ENCODE measurements around the gene LHFPL3. TPM values are rescaled to one million over a fixed set of nuclear protein-coding genes. Genes with fewer than 3 reads are reported as not detected.
"Not testable (repeated sequence)": the region's sequence is repeated elsewhere in the genome, so short reads cannot be mapped to it uniquely, and the experiment has no call there.

The LHFPL3 gene
- polyA plus RNA-seq, 6 donors from 2014 or later = not detected

GRCh38 chr7:104927055-104927454, 598.7 kb downstream of the LHFPL3 start:
- H3K27ac Mint-ChIP-seq = peak overlapping the region in 2 of 6 donors; percentile 56 to 82
- no peaks in the 10 kb centered on the region for H3K27me3 Mint-ChIP-seq
- H3K4me1 Mint-ChIP-seq = peaks cover 16 to 36% (median 22%) of the 10 kb centered on the region in 3 donors
- ATAC-seq (ENCODE audit: low read depth in 2 of 2) (no peak), DNase-seq (no peak)
- H3K4me3 Mint-ChIP-seq = no peak overlapping the region
- no peaks in the 10 kb centered on the region for H3K9me3 Mint-ChIP-seq
- no peaks in the 10 kb centered on the region for H3K36me3 Mint-ChIP-seq

DNA sequence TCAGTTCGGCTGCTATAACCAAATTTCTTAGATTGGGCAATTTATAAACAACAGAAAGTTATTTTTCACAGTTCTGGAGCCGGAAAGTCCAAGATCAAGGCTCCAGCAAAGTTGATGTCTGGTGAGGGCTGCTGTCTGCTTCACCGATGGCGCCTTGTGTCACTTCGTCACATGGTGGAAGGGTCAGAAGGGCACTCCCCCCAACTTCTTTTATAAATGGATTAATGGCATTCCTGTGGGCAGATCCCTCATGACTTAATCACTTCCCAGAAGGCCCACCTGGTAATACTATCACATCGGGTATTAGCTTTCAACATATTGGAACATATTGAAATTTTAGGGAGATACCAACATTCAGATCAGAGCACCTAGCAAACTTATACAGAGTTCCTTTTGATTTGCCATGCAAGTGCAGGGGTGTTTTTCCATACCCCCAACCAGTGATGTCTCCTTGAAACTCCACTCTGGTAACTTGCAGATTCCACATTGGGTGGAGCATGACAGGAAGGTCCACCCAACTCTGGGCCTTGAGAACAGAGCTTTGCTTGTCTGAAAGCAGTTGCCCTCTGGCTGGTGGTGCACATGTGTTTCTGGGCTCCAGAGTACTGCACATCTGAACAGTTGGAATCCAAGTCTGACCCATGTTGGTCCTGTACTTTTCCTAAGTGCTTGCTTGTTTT, 600.5 kb downstream of the LHFPL3 start:
- Mint-ChIP-seq H3K36me3 (no peaks in the 10 kb centered on the region), H3K27ac (peak overlapping the region in 4 of 6 donors; percentile 12 to 95 (median 54)), H3K9me3 (no peaks in the 10 kb centered on the region), H3K4me1 (peaks cover 32 to 45% (median 35%) of the 10 kb centered on the region in 3 donors), H3K27me3 (no peaks in the 10 kb centered on the region), H3K4me3 (no peak overlapping the region)
- DNase-seq (no peak), ATAC-seq (ENCODE audit: low read depth in 2 of 2) (no peak)

GRCh38 chr7:104929921-104930320, 601.5 kb downstream of the LHFPL3 start:
- Mint-ChIP-seq H3K4me3 (peak overlapping the region in 1 of 8 donors; percentile 4), H3K9me3 (no peaks in the 10 kb centered on the region), H3K36me3 (no peaks in the 10 kb centered on the region), H3K4me1 (peaks cover 41 to 55% (median 45%) of the 10 kb centered on the region in 3 donors), H3K27me3 (no peaks in the 10 kb centered on the region), H3K27ac (peak overlapping the region; percentile 47 to 93 (median 76))
- DNase-seq (no peak), ATAC-seq (ENCODE audit: low read depth in 2 of 2) (no peak)

DNA sequence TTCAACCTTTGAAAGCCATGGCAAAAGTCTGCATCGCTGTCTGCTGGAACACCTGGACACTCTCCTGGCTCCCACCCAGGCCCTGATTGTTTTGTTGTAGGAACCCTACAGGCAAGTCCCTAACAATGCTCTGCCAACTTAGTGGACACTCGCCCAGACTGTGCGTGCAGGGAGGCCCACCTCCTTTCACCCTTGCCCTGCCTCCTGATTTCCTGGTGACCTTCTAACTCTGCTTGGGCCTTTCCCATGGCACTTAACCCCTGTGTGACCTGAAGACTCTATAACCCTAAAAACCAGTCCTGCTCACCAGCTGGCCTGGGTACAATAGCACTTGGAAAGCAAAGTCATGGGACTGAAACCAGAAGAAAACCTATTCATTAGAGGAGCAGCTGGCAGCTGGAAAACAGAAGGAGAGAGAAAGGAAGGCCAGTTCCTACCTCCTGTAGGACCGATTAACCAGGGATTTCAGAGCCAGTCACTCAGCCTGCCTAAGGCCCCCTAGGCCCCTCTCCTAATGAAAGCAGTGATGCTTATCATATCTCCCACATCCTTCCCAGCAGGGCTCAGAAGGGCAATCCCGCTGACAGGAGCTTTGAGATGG, 602.9 kb downstream of the LHFPL3 start:
- Mint-ChIP-seq H3K4me3 (peak overlapping the region in 5 of 8 donors; percentile 36 to 53 (median 47)), H3K9me3 (no peaks in the 10 kb centered on the region), H3K36me3 (no peaks in the 10 kb centered on the region), H3K4me1 (peaks cover 48 to 65% (median 57%) of the 10 kb centered on the region in 3 donors), H3K27me3 (no peaks in the 10 kb centered on the region), H3K27ac (peak overlapping the region; percentile 93 to 97 (median 96))
- ATAC-seq (ENCODE audit: low read depth in 2 of 2) (no peak), DNase-seq (no peak)

DNA sequence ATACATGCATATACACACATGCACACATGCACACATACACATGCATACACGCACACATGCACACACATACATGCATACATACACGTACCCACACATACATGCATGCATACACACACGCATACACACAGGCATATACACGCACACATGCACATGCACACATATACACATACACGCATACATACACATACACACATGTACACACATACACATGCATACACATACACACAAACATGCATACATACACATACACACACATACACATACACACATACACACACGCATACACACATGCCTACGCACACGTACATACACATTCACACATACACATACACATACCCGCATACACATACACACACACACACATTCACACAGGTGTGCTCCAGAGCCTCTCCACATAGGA, 604.6 kb downstream of the LHFPL3 start:
- DNase-seq = no peak
- no peaks in the 10 kb centered on the region for H3K36me3 Mint-ChIP-seq
- peak; percentile 13 for ATAC-seq (ENCODE audit: low read depth in 2 of 2)
- H3K27me3 Mint-ChIP-seq = no peaks in the 10 kb centered on the region
- peaks cover 55 to 70% (median 64%) of the 10 kb centered on the region in 3 donors for H3K4me1 Mint-ChIP-seq
- H3K27ac Mint-ChIP-seq = peak overlapping the region; percentile 85 to 99 (median 96)
- H3K4me3 Mint-ChIP-seq = peak overlapping the region; percentile 40 to 85 (median 72)
- no peaks in the 10 kb centered on the region for H3K9me3 Mint-ChIP-seq

DNA sequence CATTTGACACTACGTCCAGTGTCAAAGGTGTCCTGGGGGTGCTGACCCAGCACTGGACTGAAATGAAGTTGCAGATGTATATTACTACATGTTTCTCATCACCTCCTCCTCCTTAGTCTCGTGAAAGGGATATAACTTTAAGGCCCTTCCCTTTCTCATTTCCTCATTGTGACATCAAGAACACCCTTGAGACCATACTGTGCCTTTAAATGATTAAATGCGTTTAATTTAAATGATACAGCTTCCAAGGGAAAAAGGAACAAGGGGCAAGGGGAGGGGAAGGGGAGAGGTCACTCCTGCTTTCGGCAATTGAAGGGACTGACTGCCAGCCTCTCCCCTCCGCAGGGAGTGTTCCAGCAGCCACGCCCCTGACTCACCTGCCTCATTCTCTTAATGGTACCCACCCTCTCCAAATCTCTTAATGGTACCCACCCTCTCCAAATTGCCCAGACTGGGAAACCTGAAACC, 605.2 kb downstream of the LHFPL3 start:
- H3K4me1 Mint-ChIP-seq = peaks cover 53 to 67% (median 66%) of the 10 kb centered on the region in 3 donors
- peak overlapping the region; percentile 40 to 85 (median 72) for H3K4me3 Mint-ChIP-seq
- peak overlapping the region; percentile 85 to 99 (median 94) for H3K27ac Mint-ChIP-seq
- DNase-seq = peak; percentile 66
- no peaks in the 10 kb centered on the region for H3K27me3 Mint-ChIP-seq
- no peaks in the 10 kb centered on the region for H3K36me3 Mint-ChIP-seq
- ATAC-seq (ENCODE audit: low read depth in 2 of 2) = peak; percentile 83 to 85
- H3K9me3 Mint-ChIP-seq = no peaks in the 10 kb centered on the region

DNA sequence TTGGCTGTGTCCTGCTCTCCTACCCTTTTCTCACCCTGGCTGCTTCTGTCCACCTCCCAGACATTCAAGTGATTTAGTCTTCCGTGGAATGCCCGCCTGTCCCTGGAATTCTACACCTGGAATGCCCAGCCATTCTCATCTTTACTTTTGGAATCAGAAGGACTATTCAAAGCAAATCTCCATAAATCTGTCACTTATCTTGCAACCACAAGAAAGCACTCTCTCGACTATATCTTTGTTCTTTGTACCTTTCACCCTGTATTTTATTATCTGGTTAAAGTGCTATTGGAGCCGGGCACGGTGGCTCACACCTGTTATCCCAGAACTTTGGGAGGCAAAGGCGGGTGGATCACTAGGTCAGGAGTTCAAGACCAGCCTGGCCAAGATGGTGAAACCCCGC, 606.3 kb downstream of the LHFPL3 start:
- H3K4me3 Mint-ChIP-seq = peak overlapping the region in 3 of 8 donors; percentile 65 to 85 (median 83)
- peak overlapping the region in 5 of 6 donors; percentile 42 to 99 (median 93) for H3K27ac Mint-ChIP-seq

DNA sequence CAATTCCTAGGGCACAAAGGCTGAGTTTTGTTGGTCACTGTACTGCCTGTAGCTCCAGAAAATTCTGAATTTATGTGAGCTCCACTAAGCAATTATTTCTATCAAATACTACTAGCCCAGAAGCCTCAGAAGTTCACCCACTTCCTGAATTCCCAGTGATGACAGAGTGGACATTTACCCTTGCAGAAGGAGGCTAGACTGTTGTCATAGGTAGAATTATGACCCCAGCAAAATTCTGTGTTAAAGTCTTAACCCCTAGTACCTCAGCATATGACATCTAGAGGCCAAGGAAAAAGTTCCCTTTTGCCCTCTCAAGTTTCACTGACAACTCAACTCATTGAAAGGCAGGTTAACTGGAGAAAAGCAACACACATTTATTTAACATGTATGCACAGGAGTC, 606.9 kb downstream of the LHFPL3 start:
- Mint-ChIP-seq H3K4me3 (peak overlapping the region in 2 of 8 donors; percentile 47 to 55), H3K36me3 (no peaks in the 10 kb centered on the region), H3K9me3 (peaks cover 0 to 3% (median under 1%) of the 10 kb centered on the region in 7 donors), H3K27me3 (no peaks in the 10 kb centered on the region), H3K4me1 (peaks cover 57 to 68% (median 65%) of the 10 kb centered on the region in 3 donors), H3K27ac (peak overlapping the region in 5 of 6 donors; percentile 21 to 94 (median 42))
- ATAC-seq (ENCODE audit: low read depth in 2 of 2) = no peak
- DNase-seq = no peak

More for the DNA sequence above, 606.3 kb downstream of the LHFPL3 start:
- H3K27me3 Mint-ChIP-seq = no peaks in the 10 kb centered on the region
- ATAC-seq (ENCODE audit: low read depth in 2 of 2) = no peak
- DNase-seq = no peak
- H3K9me3 Mint-ChIP-seq = peaks cover 0 to 3% (median 0%) of the 10 kb centered on the region in 7 donors
- H3K36me3 Mint-ChIP-seq = no peaks in the 10 kb centered on the region
- H3K4me1 Mint-ChIP-seq = peaks cover 61 to 74% (median 70%) of the 10 kb centered on the region in 3 donors

GRCh38 chr7:104936546-104936945, 608.1 kb downstream of the LHFPL3 start:
- H3K4me3 Mint-ChIP-seq = peak overlapping the region in 1 of 8 donors; percentile 64
- H3K36me3 Mint-ChIP-seq = peaks cover 10 to 11% of the 10 kb centered on the region in 2 donors
- peaks cover 62 to 74% (median 70%) of the 10 kb centered on the region in 3 donors for H3K4me1 Mint-ChIP-seq
- peak overlapping the region in 5 of 6 donors; percentile 50 to 93 (median 81) for H3K27ac Mint-ChIP-seq
- peaks cover 0 to 11% (median 8%) of the 10 kb centered on the region in 7 donors for H3K9me3 Mint-ChIP-seq
- no peak for ATAC-seq (ENCODE audit: low read depth in 2 of 2)
- no peaks in the 10 kb centered on the region for H3K27me3 Mint-ChIP-seq
- DNase-seq = no peak

DNA sequence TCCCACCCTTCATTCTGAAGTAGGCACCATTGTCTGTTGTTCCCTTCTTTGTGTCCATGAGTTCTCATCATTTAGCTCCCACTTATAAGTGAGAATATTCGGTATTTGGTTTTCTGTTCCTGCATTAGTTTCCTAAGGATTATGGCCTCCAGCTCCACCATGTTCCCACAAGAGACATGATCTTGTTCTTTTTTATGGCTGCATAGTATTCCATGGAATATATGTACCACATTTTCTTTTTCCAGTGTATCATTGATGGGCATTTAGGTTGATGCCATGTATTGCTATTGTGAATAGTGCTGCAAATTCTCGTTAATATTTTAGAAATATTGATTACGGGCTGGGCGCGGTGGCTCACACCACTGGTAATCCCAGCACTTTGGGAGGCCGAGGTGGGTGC, 609.1 kb downstream of the LHFPL3 start:
- Mint-ChIP-seq H3K4me1 (peaks cover 58 to 71% (median 70%) of the 10 kb centered on the region in 3 donors), H3K9me3 (peaks cover 0 to 13% (median 8%) of the 10 kb centered on the region in 7 donors), H3K27ac (peak overlapping the region in 1 of 6 donors; percentile 30), H3K36me3 (peaks cover 11 to 12% of the 10 kb centered on the region in 2 donors)
- not testable (repeated sequence) for ATAC-seq (ENCODE audit: low read depth in 2 of 2); H3K27me3 Mint-ChIP-seq; DNase-seq; H3K4me3 Mint-ChIP-seq

- no peak for ATAC-seq (ENCODE audit: low read depth in 2 of 2)
- Mint-ChIP-seq H3K27ac (peak overlapping the region; percentile 71 to 95 (median 89)), H3K27me3 (no peaks in the 10 kb centered on the region), H3K9me3 (peaks cover 1 to 13% (median 8%) of the 10 kb centered on the region in 7 donors), H3K36me3 (peaks cover 11 to 20% of the 10 kb centered on the region in 2 donors), H3K4me3 (peak overlapping the region in 6 of 8 donors; percentile 22 to 78 (median 48)), H3K4me1 (peaks cover 54 to 71% (median 64%) of the 10 kb centered on the region in 3 donors)
- no peak for DNase-seq
These were observed 610.5 kb downstream of the LHFPL3 start for GRCh38 chr7:104938741-104939390.

DNA sequence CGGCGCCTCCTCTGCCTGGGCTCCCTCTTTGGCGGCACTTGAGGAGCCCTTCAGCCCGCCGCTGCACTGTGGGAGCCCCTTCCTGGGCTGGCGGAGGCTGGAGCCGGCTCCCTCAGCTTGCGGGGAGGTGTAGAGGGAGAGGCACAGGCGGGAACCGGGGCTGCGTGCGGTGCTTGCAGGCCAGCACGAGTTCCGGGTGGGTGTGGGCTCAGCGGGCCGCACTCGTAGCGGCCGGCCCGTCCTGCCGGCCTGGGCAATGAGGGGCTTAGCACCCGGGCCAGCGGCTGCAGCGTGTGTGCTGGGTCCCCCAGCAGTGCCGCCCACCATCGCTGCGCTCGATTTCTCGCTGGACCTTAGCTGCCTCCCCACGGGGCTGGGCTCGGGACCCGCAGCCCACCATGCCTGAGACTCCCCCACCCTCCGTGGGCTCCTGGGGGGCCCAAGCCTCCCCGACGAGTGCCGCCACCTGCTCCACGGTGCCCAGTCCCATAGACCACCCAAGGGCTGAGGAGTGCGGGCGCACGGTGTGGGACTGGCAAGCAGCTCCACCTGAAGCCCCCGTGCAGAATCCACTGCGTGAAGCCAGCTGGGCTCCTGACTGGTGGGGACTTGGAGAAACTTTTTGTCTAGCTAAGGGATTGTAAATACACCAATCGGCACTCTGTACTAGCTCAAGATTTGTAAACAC, 611.8 kb downstream of the LHFPL3 start:
- DNase-seq (no peak), ATAC-seq (ENCODE audit: low read depth in 2 of 2) (no peak)
- Mint-ChIP-seq H3K4me1 (peaks cover 55 to 72% (median 66%) of the 10 kb centered on the region in 3 donors), H3K27me3 (no peaks in the 10 kb centered on the region), H3K27ac (peak overlapping the region; percentile 100), H3K9me3 (peaks cover 1 to 13% (median 9%) of the 10 kb centered on the region in 7 donors), H3K4me3 (peak overlapping the region; percentile 97 to 100 (median 99)), H3K36me3 (peaks cover 11 to 20% of the 10 kb centered on the region in 2 donors)

Measured in naive B cell (primary cell).